ENCODE results near the gene CAMK1D.
"Not testable (repeated sequence)": the region's sequence is repeated elsewhere in the genome, so short reads cannot be mapped to it uniquely, and the experiment has no call there.

Gene CAMK1D

GRCh38 chr10:12466704-12467305 is 117.5 kb downstream of the CAMK1D start:
- DNase-seq (ENCODE audit: low spot score): no peak

- no peak for DNase-seq (ENCODE audit: low spot score)
Measured at GRCh38 chr10:12469345-12469744, 120.0 kb downstream of the CAMK1D start.

GRCh38 chr10:12470719-12471118 is 121.4 kb downstream of the CAMK1D start:
- no peak for DNase-seq (ENCODE audit: low spot score)

- DNase-seq (ENCODE audit: low spot score): no peak
Measured at GRCh38 chr10:12471135-12471534, 121.8 kb downstream of the CAMK1D start.

- DNase-seq (ENCODE audit: low spot score): no peak
Measured at GRCh38 chr10:12473491-12473890, 124.1 kb downstream of the CAMK1D start.

- DNase-seq (ENCODE audit: low spot score): no peak
Measured at GRCh38 chr10:12474727-12475412, 125.5 kb downstream of the CAMK1D start.

GRCh38 chr10:12476656-12477055 is 127.3 kb downstream of the CAMK1D start:
- DNase-seq (ENCODE audit: low spot score): no peak

GRCh38 chr10:12479437-12479844 is 130.1 kb downstream of the CAMK1D start:
- no peak for DNase-seq (ENCODE audit: low spot score)

- DNase-seq (ENCODE audit: low spot score): no peak
Measured at GRCh38 chr10:12479924-12480323, 130.6 kb downstream of the CAMK1D start.

GRCh38 chr10:12480440-12480839 is 131.1 kb downstream of the CAMK1D start:
- no peak for DNase-seq (ENCODE audit: low spot score)

- DNase-seq (ENCODE audit: low spot score): peak; percentile 70
Measured at GRCh38 chr10:12481924-12482323, 132.6 kb downstream of the CAMK1D start.

- no peak for DNase-seq (ENCODE audit: low spot score)
Measured at GRCh38 chr10:12482587-12482986, 133.2 kb downstream of the CAMK1D start.

- DNase-seq (ENCODE audit: low spot score): peak; percentile 83
Measured at GRCh38 chr10:12484002-12484918, 134.9 kb downstream of the CAMK1D start.

- DNase-seq (ENCODE audit: low spot score): no peak
Measured at GRCh38 chr10:12484941-12485805, 135.8 kb downstream of the CAMK1D start.

GRCh38 chr10:12487366-12487765 is 138.0 kb downstream of the CAMK1D start:
- no peak for DNase-seq (ENCODE audit: low spot score)

GRCh38 chr10:12488626-12489025 is 139.3 kb downstream of the CAMK1D start:
- DNase-seq (ENCODE audit: low spot score): no peak

GRCh38 chr10:12489357-12489756 is 140.0 kb downstream of the CAMK1D start:
- no peak for DNase-seq (ENCODE audit: low spot score)

GRCh38 chr10:12489806-12490205 is 140.5 kb downstream of the CAMK1D start:
- DNase-seq (ENCODE audit: low spot score): no peak

- DNase-seq (ENCODE audit: low spot score): no peak
Measured at GRCh38 chr10:12490963-12491362, 141.6 kb downstream of the CAMK1D start.

GRCh38 chr10:12491491-12491890 is 142.1 kb downstream of the CAMK1D start:
- no peak for DNase-seq (ENCODE audit: low spot score)

GRCh38 chr10:12492016-12492415 is 142.7 kb downstream of the CAMK1D start:
- DNase-seq (ENCODE audit: low spot score): no peak

- DNase-seq (ENCODE audit: low spot score): not testable (repeated sequence)
Measured at GRCh38 chr10:12497046-12497445, 147.7 kb downstream of the CAMK1D start.

Data from D341Med (cell line).